Motor neuron (in vitro differentiated cells): ENCODE measurements around the gene FGB. TPM values are rescaled to one million over a fixed set of nuclear protein-coding genes. Genes with fewer than 3 reads are reported as not detected.

Source experiments
- ATAC-seq, 8 experiments: fragments of 200-7000 bp; cut with Tn5 transposase; replicated peaks in 6 of 8; 2 replicates each; pipeline ENCODE4 v1.8.0; 2021; ENCODE audit warnings: mild to moderate bottlenecking in 8 of 8, moderate library complexity in 8 of 8
- H3K27ac ChIP-seq, 2 donors: fragments of 250-450 bp; sonication (Bioruptor Pico); 2 replicates each; pipeline ENCODE4 v1.9.0; 2021; ENCODE audit warnings: antibody characterized with exemption in 2 of 2, mild to moderate bottlenecking in 2 of 2, moderate library complexity in 1 of 2
- H3K4me1 ChIP-seq, 2 donors: fragments of 250-450 bp; sonication (Bioruptor Pico); replicated peaks in 1 of 2; 2 replicates each; pipeline ENCODE4 v1.6.1; 2021; ENCODE audit warnings: antibody characterized with exemption in 2 of 2, mild to moderate bottlenecking in 2 of 2, moderate library complexity in 1 of 2
- H3K4me3 ChIP-seq, 5 donors: fragments of 250-450 bp; sonication (Bioruptor Pico); 2 replicates each; pipeline ENCODE4 v1.9.0; 2021; ENCODE audit warnings: antibody characterized with exemption in 5 of 5, mild to moderate bottlenecking in 5 of 5, moderate library complexity in 4 of 5
- WGBS, 10 experiments: fragments of 450-650 bp; shearing (Covaris generic); methylation state at CpG; one replicate each; pipeline ENCODE4 v1.0.0; 2022; 5-methylcytosine and 5-hydroxymethylcytosine counted together
- in situ Hi-C, 9 experiments: fragments of 400-800 bp; cut with MboI; loops; one replicate each; pipeline ENCODE4 v1.15.0; 2021; ENCODE audit warnings: low sequenced_read_pairs in 9 of 9, low pct_unique_long_range_greater_than_20kb in 2 of 9; ENCODE audit not compliant: unreplicated experiment in 9 of 9
- total RNA-seq, 8 experiments: library from RNA; unstranded; fragments of 300-600 nt; gene quantifications; 2 replicates each; pipeline versions ENCODE4 v1.2.3 to v1.2.4, GENCODE V29; 2022

The FGB gene
- under 1 TPM in 3 of 8 experiments, not detected in 5; 0.43 to 0.71 (median 0.43) TPM for total RNA-seq

DNA sequence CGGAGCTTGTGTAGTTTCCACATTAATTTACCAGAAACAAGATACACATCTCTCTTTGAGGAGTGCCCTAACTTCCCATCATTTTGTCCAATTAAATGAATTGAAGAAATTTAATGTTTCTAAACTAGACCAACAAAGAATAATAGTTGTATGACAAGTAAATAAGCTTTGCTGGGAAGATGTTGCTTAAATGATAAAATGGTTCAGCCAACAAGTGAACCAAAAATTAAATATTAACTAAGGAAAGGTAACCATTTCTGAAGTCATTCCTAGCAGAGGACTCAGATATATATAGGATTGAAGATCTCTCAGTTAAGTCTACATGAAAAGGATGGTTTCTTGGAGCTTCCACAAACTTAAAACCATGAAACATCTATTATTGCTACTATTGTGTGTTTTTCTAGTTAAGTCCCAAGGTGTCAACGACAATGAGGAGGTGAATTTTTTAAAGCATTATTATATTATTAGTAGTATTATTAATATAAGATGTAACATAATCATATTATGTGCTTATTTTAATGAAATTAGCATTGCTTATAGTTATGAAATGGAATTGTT lies at the start of gene FGB:
TSS of gene FGB (plus strand) at position 315 of the 558 bp plus-strand sequence. CDS start at position 323, 8 bp downstream.
- ATAC-seq: no peak
- H3K4me1 ChIP-seq: no peaks in the 10 kb centered on the region
- H3K4me3 ChIP-seq: no peak within 1 kb of the TSS
- in situ Hi-C loops: loop anchor here in 2 of 9 experiments (25.0 kb wide), 2 partner anchors 225 to 800 kb away; partner anchors contain the start of gene RBM46 (in 1 of the 2)
- 0 to 89% (median 71%) methylated on average over 1 to 2 of the region's 2 CpGs for WGBS, 10 experiments
- H3K27ac ChIP-seq: no peak within 1 kb of the TSS

DNA sequence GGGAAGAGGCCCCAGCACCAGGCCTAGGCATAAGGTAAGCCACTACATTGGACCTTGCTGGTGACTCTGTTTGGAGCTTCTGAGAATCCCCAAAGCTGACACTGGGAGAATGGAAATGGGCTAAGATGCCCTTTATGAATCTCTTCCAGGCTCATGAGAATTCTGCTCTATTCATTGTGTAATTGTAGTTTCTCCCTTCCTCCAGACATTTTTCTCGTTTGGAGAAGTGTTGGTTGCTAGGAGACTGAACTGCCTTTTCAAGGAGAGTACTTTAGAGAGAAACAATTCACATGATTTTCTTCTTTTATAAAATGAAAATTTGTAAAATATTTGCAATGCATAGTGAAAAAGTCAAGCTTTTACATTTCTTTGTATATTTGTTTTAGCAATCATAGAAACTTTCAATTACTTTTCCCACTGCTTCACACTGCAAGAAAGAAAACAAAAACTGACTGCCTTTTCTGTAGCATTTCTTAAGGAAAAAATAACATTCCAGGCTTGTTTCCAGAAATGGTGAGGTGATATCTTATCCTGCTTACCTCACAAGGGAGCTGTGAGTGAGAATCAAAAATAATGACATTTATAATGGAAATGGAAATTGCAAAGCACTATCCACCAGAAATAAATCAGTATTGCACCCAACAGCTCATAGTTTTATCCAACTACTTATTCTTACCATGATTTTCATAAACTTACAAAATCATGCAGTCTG lies 46.3 kb upstream of the FGB start:
- WGBS, 10 experiments: 0 to 67% (median 5%) methylated on average over 1 of the region's 1 CpG; no CpG with 5 or more reads in 2 of the 10 experiments
- in situ Hi-C loops: loop anchor here in 4 of 9 experiments (25.0 kb wide), 2 partner anchors 179 to 729 kb away; partner anchors contain the start of gene SFRP2 (in 2 of the 4)
- peak overlapping the region; percentile 30 to 65 for H3K27ac ChIP-seq

DNA sequence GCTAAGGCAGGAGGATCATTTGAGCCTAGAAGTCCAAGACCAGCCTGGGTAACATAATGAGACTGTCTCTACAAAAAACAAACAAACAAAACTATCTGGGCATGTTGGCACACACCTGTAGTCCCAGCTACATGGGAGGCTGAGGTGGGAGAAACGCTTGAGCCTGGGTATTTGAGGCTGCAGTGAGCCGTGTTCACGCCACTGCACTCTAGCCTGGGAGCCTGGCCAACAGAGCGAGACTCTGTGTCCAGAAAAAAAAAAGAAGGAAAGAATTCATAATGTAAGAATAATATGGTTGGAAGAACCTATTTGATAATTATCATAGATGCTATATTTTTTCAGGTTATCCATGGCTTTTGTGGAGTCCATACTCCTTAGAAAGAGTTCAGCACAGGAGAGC lies 45.2 kb upstream of the FGB start:
- no peak overlapping the region for H3K4me3 ChIP-seq
- peaks cover 28 to 34% of the 10 kb centered on the region in 2 donors for H3K4me1 ChIP-seq
- in situ Hi-C loops: loop anchor here in 4 of 9 experiments (25.0 kb wide), 2 partner anchors 180 to 730 kb away; partner anchors contain the start of gene SFRP2 (in 2 of the 4)
- H3K27ac ChIP-seq: no peak overlapping the region
- no peak for ATAC-seq
- WGBS, 10 experiments: 43 to 100% (median 100%) methylated on average over 1 to 4 of the region's 4 CpGs; no CpG with 5 or more reads in 5 of the 10 experiments

More for the DNA sequence above, 46.3 kb upstream of the FGB start:
- Histone ChIP-seq H3K4me3 (no peak overlapping the region), H3K4me1 (peaks cover 36 to 41% of the 10 kb centered on the region in 2 donors)
- peak in 6 of 8 experiments; percentile 12 to 56 (median 26) for ATAC-seq

DNA sequence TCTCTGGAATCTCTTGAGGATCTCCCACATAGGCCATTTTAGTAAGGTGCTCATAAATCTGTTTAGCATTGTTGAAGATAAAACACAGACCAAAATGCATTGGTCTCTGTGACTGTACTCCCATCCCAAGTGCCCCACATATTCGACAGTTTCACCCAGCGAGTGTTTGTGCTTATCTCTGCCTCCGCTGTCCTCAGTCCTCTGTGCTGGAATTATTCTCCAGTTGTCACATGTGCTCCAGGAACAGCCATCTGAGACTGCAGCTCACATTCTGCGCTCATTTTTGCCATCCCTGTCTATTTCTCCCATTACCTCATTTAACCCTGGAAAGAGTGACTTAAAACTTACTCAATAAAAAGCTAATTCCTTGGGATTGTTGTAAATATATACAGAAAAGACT lies 43.6 kb upstream of the FGB start:
- in situ Hi-C loops: loop anchor here in 4 of 9 experiments (25.0 kb wide), 2 partner anchors 182 to 732 kb away; partner anchors contain the start of gene SFRP2 (in 2 of the 4)
- ATAC-seq: no peak
- H3K4me1 ChIP-seq: peaks cover 16 to 22% of the 10 kb centered on the region in 2 donors
- H3K4me3 ChIP-seq: no peak overlapping the region
- 29 to 100% (median 93%) methylated on average over 1 to 4 of the region's 4 CpGs; no CpG with 5 or more reads in 3 of the 10 experiments for WGBS, 10 experiments
- H3K27ac ChIP-seq: no peak overlapping the region

DNA sequence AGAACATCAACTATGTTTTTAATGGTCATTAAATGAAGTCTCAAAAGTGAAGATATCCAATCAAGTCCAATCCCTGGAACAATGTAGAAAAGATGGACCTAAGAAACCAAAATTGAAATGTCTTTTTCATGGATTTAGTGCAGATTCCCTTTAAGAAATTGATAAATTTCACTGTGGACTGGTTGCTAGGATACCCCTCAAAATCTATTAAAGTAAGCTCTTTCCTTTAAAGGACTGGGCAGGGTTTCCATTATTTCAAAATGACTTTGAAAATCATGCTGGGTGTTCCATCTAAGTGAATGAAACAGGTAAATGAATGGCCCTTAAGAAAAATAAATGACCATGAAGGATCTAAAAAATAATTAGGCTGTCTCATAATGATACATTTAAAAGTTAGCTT lies 41.2 kb upstream of the FGB start:
- no peak for ATAC-seq
- in situ Hi-C loops: loop anchor here in 4 of 9 experiments (25.0 kb wide), 2 partner anchors 184 to 734 kb away; partner anchors contain the start of gene SFRP2 (in 2 of the 4)
- Histone ChIP-seq H3K4me1 (peaks cover 4 to 11% of the 10 kb centered on the region in 2 donors), H3K27ac (no peak overlapping the region), H3K4me3 (no peak overlapping the region)

DNA sequence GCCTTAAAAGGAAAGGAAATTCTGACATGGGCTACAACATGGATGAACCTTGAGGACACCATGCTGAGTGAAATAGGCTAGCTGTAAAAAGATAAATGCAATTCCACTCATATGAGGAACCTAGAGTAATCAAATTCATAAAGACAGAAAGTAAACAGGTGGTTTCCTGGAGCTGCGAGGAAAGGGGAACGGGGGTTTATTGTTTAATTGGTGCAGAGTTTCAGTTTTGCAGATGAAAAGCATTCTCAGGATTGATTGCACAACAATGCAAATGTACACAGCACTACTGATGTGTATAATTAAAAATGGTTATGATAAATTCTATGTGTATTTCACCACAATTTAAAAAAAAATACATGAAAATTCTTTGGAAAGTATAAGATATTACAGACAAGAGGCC lies 36.7 kb upstream of the FGB start:
- in situ Hi-C loops: no loop called here
- no peak overlapping the region for H3K4me3 ChIP-seq
- H3K27ac ChIP-seq: no peak overlapping the region
- ATAC-seq: no peak
- H3K4me1 ChIP-seq: peaks cover 2 to 7% of the 10 kb centered on the region in 2 donors
- WGBS, 10 experiments: 0 to 100% (median 79%) methylated on average over 1 to 2 of the region's 2 CpGs; no CpG with 5 or more reads in 2 of the 10 experiments

DNA sequence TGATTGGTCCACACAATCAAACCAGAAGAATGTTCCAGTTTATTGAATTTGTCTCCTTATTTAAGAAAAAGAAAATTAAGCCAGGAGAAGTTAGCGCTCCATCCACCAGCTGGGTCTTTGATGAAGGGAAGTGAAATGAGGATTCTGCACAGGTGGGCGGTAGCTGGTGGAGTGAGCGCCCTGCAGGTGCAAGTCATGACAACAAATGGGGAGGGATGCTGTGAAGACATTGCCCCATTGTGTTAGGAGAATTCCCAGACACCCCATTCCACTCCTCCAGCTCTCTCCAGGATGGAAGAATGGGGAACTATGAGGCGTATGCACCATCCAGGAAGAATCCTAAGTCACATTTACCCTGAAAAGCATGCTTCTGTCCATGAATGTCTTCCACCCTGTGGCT lies 35.5 kb upstream of the FGB start:
- Histone ChIP-seq H3K4me3 (no peak overlapping the region), H3K27ac (no peak overlapping the region), H3K4me1 (peaks cover 0 to 7% of the 10 kb centered on the region in 2 donors)
- WGBS, 10 experiments: 80 to 100% (median 100%) methylated on average over 1 to 4 of the region's 4 CpGs; no CpG with 5 or more reads in 3 of the 10 experiments
- in situ Hi-C loops: no loop called here
- ATAC-seq: no peak

DNA sequence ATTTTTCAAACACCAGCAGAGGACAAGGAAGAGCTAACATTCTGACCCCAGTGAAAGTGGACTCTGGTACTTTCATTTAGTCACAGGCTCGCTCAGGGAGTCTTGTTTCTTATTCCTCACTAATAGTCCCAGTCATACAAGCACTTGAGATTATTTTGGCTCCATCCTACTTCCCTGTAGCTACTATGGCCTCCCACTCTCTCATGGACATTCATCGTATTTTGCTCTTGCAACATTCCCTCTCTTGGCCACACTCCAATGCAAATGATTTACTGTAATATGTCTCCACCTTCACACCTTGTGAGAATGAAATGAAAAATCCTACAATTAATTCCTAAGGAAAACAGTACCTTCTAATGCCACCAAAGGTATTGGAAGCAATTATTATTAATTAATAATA lies 33.9 kb upstream of the FGB start:
- in situ Hi-C loops: no loop called here
- Histone ChIP-seq H3K4me3 (no peak overlapping the region), H3K4me1 (peaks cover 0 to 7% of the 10 kb centered on the region in 2 donors), H3K27ac (no peak overlapping the region)
- WGBS, 10 experiments: 18 to 100% (median 75%) methylated on average over 1 to 2 of the region's 2 CpGs
- ATAC-seq: peak in 2 of 8 experiments; percentile 23 to 33

DNA sequence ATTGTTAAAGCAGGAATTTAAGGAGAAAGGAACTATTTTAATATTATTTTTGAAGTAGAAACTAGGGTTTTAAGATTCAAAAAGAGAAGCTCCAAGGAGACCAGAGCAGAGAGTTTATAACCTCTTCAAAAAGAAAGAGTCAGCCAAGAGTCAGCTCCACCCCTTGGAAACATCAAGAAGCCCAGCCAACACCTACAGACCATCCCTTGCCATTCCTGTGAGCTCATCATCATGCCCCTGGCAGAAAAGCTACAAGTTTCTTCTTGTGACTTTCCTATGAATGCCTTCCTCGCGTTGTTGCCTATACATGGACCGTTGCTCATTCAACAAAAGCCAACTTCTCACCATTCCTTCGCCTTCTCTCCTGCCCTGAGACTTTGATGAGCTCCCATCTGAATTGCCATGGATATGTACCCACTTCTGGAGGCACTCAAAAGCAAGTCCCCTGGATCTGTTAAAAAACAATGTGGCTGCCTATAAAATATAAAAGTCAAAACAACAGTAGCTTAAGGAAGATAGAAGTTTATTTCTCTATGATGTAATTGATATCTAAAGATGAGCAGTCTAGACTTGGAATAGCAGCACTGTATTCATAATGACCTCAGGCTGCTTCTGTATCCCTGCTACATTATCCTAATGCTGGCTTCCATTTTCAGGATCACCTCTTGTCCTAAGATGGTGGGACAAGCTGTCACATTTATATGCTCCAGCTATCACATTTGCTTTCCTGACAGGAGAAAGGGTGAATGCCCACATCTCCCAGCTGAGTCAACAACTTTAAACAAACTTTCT lies 32.9 kb upstream of the FGB start:
- H3K4me1 ChIP-seq: peaks cover 6 to 7% of the 10 kb centered on the region in 2 donors
- H3K4me3 ChIP-seq: no peak overlapping the region
- in situ Hi-C loops: no loop called here
- no peak overlapping the region for H3K27ac ChIP-seq
- WGBS, 10 experiments: 72 to 100% (median 83%) methylated on average over 1 to 4 of the region's 4 CpGs; no CpG with 5 or more reads in 4 of the 10 experiments
- peak in 5 of 8 experiments; percentile 12 to 84 (median 67) for ATAC-seq

DNA sequence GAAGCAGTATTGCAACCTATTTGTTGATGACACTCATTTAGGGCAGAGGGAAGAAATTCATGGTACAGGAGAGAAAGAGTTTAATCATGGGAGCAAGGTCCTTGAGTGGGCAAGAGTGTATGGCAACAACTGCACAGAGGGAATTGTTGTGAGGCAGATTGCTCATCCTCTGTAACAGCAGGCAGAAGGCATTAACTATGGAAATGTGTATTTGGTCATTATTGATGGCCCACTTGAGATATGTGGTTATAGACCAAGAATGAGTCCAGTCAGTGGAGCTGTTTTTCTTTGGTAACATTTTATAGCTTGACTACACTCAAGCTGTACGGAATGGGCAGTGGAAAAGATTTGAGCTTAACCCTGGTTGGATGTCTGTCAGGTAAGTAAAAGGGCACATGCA lies 28.5 kb upstream of the FGB start:
- in situ Hi-C loops: no loop called here
- H3K4me3 ChIP-seq: no peak overlapping the region
- peak in 1 of 8 experiments; percentile 55 for ATAC-seq
- no peak overlapping the region for H3K27ac ChIP-seq
- peaks cover 6 to 7% of the 10 kb centered on the region in 2 donors for H3K4me1 ChIP-seq
- WGBS, 10 experiments: 43 to 100% (median 80%) methylated on average over 1 of the region's 1 CpG; no CpG with 5 or more reads in 4 of the 10 experiments

DNA sequence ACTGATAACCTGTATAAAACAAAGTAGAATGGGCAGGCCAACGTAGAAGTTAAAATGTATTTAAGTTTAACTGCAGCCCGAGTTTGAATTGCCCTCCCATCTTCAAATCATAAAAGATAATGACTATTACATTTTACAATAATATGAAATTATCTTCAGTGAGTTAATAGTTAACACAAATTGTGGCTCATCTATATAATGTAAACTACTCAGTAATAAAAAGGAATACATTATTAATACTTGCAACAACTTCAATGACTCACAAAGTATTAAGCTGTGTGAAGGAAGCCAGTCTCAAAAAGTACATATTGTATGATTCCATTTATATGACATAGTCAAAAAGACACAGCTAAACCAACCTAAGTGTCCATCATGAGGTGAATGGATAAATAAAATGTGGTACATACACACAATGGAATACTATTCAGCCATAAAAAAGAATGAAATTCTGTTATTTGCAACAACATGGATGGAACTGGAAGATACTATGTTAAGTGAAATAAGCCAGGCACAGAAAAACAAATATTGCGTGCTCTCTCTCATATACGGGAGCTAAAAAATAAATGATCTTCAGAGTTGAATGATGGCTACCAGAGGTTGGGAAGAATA lies 20.4 kb upstream of the FGB start:
- in situ Hi-C loops: no loop called here
- WGBS, 10 experiments: 84 to 100% (median 94%) methylated on average over 1 to 4 of the region's 4 CpGs
- no peak for ATAC-seq

DNA sequence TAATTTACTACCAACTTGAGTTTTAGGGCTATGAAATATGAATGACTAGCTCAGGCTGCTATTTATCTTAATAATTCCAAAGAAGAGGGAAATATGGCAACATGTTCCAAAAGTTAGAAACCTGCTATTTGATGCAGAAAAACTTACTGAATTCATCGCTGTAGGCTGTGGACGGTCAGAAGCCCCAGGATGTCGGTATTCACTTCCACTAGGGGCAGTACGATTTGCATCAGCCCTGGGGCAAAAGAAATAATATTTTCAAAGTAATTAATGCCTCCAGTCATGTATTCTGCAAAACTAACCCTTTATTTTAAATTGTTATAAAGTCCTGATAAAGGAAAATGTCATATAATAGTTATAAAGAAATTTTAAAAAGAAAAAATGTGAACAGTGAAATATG lies 17.1 kb upstream of the FGB start:
- no peak for ATAC-seq
- in situ Hi-C loops: no loop called here
- 60 to 98% (median 89%) methylated on average over 3 to 4 of the region's 4 CpGs; no CpG with 5 or more reads in 1 of the 10 experiments for whole genome bisulfite sequencing, 10 experiments
- no peak overlapping the region for H3K27ac ChIP-seq
- H3K4me1 ChIP-seq: peaks cover 5 to 10% of the 10 kb centered on the region in 2 donors
- no peak overlapping the region for H3K4me3 ChIP-seq

More for the DNA sequence above, 20.4 kb upstream of the FGB start:
- no peak overlapping the region for H3K27ac ChIP-seq
- no peak overlapping the region for H3K4me3 ChIP-seq
- no peaks in the 10 kb centered on the region for H3K4me1 ChIP-seq
